ENCODE measurements around the gene PNKP.
"Not testable (repeated sequence)": the region's sequence is repeated elsewhere in the genome, so short reads cannot be mapped to it uniquely, and the experiment has no call there.

The PNKP gene

GRCh38 chr19:49823472-49823871 is 43.9 kb downstream of the PNKP start:
- no peak for DNase-seq (ENCODE audit: low read depth in 2 of 2)

DNA sequence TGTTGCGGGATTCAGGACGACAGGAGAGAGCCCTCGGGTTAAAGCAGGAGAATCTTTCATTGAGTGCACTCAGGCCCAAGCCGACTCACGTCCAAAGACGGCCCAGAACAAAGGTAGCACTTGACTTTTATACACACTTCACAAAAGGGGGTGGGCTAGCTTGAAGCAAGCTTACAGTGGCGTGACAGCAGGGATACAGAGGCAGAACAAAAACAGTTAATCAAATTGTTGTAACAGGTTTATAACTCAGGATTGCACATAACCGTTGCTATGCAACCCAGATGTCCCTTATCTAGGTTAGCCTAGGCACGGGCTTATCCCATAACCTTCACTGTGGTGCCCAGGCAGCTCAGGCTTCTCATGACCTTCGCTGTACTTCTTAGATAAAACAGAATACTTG is 47.3 kb downstream of the PNKP start:
- DNase-seq (ENCODE audit: low read depth in 2 of 2) = no peak

DNA sequence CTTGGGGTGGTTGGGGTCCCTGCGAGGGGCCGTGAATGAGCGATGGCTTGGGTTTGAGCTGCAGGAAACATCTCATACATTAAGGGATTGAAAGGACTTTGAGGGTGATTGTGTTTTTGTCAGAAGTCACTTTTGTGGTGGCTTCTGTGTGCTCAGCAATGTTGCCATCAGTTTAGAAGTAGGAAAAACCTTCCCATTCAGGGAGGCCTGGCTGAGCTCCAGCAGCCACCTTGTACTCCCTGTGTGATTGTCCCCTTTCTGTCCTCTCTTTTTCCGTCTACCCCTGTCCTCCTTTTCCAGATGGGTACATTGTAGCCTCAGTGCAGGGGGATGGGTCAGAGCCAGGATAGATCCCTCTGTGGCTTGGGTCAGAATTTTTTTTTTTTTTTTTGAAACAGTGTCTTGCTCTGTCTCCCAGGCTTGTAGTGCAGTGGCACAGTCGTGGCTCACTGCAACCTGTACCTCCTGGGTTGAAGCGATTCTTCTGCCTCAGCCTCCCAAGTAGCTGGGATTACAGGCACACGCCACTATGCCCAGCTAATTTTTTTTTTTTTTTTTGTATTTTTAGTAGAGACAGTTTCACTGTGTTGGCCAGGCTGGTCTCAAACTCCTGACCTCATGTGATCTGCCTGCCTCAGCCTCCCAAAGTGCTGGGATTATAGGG is 47.8 kb downstream of the PNKP start:
- DNase-seq (ENCODE audit: low read depth in 2 of 2) = not testable (repeated sequence)

DNA sequence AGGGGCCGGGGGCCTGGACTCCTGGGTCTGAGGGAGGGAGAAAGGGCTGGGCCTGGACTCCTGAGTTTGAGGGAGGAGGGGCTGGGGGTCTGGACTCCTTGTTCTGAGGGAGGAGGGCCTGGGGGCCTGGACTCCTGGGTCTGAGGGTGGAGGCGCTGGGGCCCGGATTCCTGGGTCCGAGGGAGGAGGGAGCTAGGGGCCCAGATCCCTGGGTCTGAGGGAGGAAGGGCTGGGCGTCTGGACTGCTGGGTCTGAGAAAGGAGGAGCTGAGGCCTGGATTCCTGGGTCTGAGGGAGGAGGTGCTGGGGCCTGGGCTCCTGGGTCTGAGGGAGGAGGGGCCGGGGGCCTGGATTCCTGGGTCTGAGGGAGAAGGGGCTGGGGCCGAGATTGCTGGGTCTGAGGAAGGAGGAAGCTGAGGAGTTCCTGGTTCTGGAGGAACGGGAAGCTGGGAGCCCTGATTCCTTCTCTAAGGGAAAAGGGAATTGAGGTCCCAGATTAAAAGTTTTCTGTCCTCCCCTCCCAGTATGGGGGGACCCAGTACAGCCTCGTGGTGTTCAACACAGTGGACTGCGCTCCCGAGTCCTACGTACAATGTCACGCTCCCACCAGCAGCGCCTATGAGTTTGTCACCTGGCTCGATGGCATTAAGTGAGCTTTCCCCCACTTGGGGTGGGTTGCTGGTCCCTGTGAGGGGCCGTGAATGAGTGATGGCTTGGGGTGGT is 48.6 kb downstream of the PNKP start:
- DNase-seq (ENCODE audit: low read depth in 2 of 2) = no peak

DNA sequence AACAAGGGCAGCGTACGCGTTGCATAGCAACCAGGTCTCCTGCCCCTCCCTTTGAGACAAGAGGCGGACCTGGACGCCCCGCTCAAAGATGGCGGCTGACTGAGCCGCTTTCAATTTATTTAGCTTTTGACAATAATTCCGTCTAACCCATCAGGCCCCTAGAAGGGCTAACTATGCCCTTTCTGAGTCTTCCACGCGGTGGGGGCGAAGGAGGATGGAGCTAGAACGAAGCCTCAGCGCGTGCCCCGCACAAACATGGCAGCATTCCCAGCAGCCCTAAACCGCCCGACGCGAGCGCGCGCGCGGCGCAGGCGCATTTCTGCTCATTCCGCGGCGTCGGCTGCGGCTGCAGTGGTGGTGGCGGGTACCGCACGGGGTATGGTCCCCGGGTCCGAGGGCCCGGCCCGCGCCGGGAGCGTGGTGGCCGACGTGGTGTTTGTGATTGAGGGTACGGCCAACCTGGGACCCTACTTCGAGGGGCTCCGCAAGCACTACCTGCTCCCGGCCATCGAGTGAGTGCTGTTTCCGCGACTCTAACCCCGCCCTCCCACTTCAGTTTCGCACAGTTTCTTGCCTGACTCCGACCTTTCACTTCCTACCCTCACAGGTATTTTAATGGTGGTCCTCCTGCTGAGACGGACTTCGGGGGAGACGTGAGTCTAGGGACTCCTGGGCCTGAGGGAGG is 49.3 kb downstream of the PNKP start, which contains the start of gene MED25:
MED25 (plus strand) TSS at position 326 of the 685 bp plus-strand sequence; CDS start at position 379, 53 bp downstream.
- peak; percentile 64 to 68 for DNase-seq (ENCODE audit: low read depth in 2 of 2)

- no peak for DNase-seq (ENCODE audit: low read depth in 2 of 2)
Measured at GRCh38 chr19:49816590-49816989, 50.8 kb downstream of the PNKP start.

DNA sequence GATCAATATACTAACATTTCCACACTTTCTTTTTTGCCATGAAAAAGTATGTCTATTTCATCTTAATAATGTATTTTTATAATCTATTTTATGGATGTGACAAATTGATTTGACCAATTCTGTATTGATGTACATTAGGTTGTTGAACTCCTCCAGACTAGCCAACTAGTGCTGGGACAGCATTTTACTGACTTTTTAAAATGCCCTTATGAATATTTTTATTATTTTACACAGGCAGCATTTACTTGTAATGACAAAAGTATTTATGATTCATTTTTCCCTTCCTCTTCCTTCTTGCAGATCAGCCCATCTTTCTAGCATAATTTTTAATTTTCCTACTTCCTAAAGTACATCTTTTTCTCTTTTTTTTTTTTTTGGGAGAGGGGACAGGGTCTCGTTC is 53.4 kb downstream of the PNKP start:
- DNase-seq (ENCODE audit: low read depth in 2 of 2) = no peak

GRCh38 chr19:49812997-49813861 is 54.1 kb downstream of the PNKP start, which contains the start of gene FUZ:
Gene FUZ, minus strand, starts transcription at chr19:49813292. Its CDS starts 186 bp downstream, at chr19:49813106.
- peak; percentile 96 to 98 for DNase-seq (ENCODE audit: low read depth in 2 of 2)

DNA sequence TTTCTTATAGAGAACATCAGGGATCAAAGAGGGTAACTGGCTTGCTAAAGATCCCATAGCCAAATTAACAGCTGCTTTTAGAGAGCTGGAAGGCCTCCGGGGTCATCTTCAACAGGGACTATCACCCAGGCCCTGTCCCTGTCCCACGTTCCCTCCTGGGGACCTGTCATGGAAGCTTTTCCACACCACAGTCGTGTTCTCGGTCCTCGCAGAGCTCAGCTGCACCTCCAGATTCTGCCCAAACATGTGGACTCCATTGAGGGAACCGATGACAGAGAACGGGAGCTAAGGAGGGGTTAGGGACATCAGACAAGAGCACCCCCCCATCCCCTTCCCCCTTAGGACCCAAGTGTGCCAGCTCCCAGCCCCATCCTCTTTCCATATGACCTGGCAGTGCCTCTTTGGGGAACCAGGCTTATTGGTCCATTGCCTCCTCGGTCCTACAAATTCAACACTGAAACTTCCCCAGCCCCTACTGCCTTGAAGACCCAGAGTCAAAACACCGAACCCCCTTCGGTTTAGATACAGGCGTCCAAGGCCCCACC is 54.9 kb downstream of the PNKP start:
- no peak for DNase-seq (ENCODE audit: low read depth in 2 of 2)

DNA sequence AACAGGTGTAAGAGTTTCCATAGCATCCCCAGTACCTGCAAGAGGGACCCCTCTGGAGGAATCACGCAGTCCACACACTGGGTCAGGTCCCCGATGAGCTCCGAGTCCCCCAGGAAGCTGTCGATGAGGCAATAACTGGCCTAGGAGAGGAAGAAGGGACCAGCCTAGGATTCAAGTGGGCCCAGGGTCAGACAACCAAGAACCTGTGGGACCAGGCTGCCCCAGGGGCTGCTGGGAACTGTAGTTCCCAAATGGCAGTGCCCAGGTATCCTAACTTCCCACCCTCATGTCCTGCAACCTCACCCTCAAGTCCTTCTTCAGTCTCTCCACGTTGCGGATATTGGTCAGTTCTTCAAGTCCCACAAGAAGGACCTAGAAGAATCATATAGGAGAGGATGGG is 56.0 kb downstream of the PNKP start:
- DNase-seq (ENCODE audit: low read depth in 2 of 2) = no peak

Measured in fibroblast of skin of left quadriceps (primary cell).